IMR-90 (cell line): ENCODE data around the gene CTAGE9.
"Not testable (repeated sequence)": the region's sequence is repeated elsewhere in the genome, so short reads cannot be mapped to it uniquely, and the experiment has no call there.

ENCODE experiments used
- CEBPB ChIP-seq: IDR thresholded peaks from 2 replicates; pipeline ENCODE4 v1.6.1; 2012; ENCODE audit warnings: low read depth, low read length, improper control_type of control experiment
- CHD1 ChIP-seq: IDR thresholded peaks from 2 replicates; pipeline ENCODE4 v1.6.1; 2012; ENCODE audit warnings: low read depth, low read length, improper control_type of control experiment
- NFE2L2 ChIP-seq: fragments of 150-350 bp; IDR thresholded peaks from 2 replicates; pipeline ENCODE4 v1.6.1; 2016; ENCODE audit warnings: low read depth, mild to moderate bottlenecking, low read length
- POLR2A ChIP-seq: IDR thresholded peaks from 2 replicates; pipeline ENCODE4 v1.6.1; 2012; ENCODE audit warnings: mild to moderate bottlenecking, low read depth, low read length
- RAD21 ChIP-seq: IDR thresholded peaks from 2 replicates; pipeline ENCODE4 v1.6.1; 2012; ENCODE audit warnings: low read length, improper control_type of control experiment
- RCOR1 ChIP-seq: IDR thresholded peaks from 2 replicates; pipeline ENCODE4 v1.6.1; 2012; ENCODE audit warnings: mild to moderate bottlenecking, low read length, improper control_type of control experiment; ENCODE audit not compliant: insufficient replicate concordance
- TF ChIP-seq, protein P1 (sequence below): fragments of 150-350 bp; IDR thresholded peaks from 2 replicates; pipeline ENCODE4 v1.6.1; 2017; ENCODE audit warnings: mild to moderate bottlenecking, antibody characterized with exemption, low read length, low read depth
- TF ChIP-seq, protein P2 (sequence below): conservative IDR thresholded peaks from 2 replicates; pipeline ENCODE4 v1.5.1; 2012; ENCODE audit warnings: mild to moderate bottlenecking, low read depth, low read length, improper control_type of control experiment
- TF ChIP-seq, protein P3 (sequence below): fragments of 150-350 bp; IDR thresholded peaks from 2 replicates; pipeline ENCODE4 v1.6.1; 2016; ENCODE audit warnings: low read depth, mild to moderate bottlenecking, low read length, moderate library complexity, borderline replicate concordance

DNA sequence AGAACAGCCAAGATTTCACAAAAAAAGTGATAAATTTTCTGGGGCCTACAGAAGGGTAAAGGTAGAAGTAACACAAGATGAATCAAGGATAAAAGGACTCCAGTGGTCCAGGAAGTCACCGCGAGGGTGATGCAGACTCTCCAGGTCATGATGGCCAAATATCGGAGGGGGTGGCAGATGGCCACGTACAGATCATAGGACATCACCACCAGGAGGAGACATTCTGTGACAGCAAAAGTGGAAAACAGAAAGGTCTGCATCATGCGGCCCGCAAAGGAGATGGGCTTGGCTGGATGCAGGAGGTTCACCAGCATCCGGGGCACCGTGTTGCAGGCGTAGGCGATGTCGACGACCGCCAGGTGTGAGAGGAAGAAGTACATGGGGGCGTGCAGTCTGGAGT is 10.0 kb downstream of the CTAGE9 start:
- TF ChIP-seq CEBPB, POLR2A, RCOR1, RAD21, NFE2L2, CHD1: not testable (repeated sequence)
- TF ChIP-seq, protein P1, sequence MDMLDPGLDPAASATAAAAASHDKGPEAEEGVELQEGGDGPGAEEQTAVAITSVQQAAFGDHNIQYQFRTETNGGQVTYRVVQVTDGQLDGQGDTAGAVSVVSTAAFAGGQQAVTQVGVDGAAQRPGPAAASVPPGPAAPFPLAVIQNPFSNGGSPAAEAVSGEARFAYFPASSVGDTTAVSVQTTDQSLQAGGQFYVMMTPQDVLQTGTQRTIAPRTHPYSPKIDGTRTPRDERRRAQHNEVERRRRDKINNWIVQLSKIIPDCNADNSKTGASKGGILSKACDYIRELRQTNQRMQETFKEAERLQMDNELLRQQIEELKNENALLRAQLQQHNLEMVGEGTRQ: not testable (repeated sequence)
- TF ChIP-seq, protein P2, sequence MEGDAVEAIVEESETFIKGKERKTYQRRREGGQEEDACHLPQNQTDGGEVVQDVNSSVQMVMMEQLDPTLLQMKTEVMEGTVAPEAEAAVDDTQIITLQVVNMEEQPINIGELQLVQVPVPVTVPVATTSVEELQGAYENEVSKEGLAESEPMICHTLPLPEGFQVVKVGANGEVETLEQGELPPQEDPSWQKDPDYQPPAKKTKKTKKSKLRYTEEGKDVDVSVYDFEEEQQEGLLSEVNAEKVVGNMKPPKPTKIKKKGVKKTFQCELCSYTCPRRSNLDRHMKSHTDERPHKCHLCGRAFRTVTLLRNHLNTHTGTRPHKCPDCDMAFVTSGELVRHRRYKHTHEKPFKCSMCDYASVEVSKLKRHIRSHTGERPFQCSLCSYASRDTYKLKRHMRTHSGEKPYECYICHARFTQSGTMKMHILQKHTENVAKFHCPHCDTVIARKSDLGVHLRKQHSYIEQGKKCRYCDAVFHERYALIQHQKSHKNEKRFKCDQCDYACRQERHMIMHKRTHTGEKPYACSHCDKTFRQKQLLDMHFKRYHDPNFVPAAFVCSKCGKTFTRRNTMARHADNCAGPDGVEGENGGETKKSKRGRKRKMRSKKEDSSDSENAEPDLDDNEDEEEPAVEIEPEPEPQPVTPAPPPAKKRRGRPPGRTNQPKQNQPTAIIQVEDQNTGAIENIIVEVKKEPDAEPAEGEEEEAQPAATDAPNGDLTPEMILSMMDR: not testable (repeated sequence)
- TF ChIP-seq, protein P3, sequence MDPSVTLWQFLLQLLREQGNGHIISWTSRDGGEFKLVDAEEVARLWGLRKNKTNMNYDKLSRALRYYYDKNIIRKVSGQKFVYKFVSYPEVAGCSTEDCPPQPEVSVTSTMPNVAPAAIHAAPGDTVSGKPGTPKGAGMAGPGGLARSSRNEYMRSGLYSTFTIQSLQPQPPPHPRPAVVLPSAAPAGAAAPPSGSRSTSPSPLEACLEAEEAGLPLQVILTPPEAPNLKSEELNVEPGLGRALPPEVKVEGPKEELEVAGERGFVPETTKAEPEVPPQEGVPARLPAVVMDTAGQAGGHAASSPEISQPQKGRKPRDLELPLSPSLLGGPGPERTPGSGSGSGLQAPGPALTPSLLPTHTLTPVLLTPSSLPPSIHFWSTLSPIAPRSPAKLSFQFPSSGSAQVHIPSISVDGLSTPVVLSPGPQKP: not testable (repeated sequence)
